H1 (cell line): ENCODE data around the gene TMEM18.

ENCODE experiments used
- ASH2L ChIP-seq: fragments of 200-600, 300-600 bp; sonication (generic); IDR thresholded peaks from one replicate; pipeline ENCODE4 v1.7.1; 2017; ENCODE audit warnings: low read length
- CTCF ChIP-seq, 3 experiments: IDR thresholded peaks; 1 replicate in 2 of 3; 2 replicates in 1 of 3; pipeline versions ENCODE4 v1.5.1 to v1.6.1; 2011; ENCODE audit warnings: low read length in 3 of 3, mild to moderate bottlenecking in 3 of 3, inconsistent platforms in 2 of 3, low read depth in 1 of 3, moderate library complexity in 1 of 3; ENCODE audit not compliant: insufficient read depth in 1 of 3; ENCODE audit errors: control extremely low read depth in 1 of 3
- EGR1 ChIP-seq: IDR thresholded peaks from 2 replicates; pipeline ENCODE4 v1.6.1; 2011; ENCODE audit warnings: low read depth, low read length, borderline replicate concordance
- EZH2 ChIP-seq: fragments of 200-600 bp; sonication (generic); IDR thresholded peaks from 2 replicates; pipeline ENCODE4 v1.7.1; 2012; ENCODE audit warnings: low read depth, mild to moderate bottlenecking, moderate library complexity, low read length, inconsistent platforms; ENCODE audit not compliant: severe bottlenecking
- GTF2F1 ChIP-seq: IDR thresholded peaks from 2 replicates; pipeline ENCODE4 v1.6.1; 2012; ENCODE audit warnings: low read depth, low read length, improper control_type of control experiment, borderline replicate concordance
- JUN ChIP-seq: IDR thresholded peaks from 2 replicates; pipeline ENCODE4 v1.6.1; 2011; ENCODE audit warnings: low read depth, mild to moderate bottlenecking, improper control_type of control experiment, low read length
- POLR2A ChIP-seq, 2 experiments: IDR thresholded peaks; 1 replicate in 1 of 2; 2 replicates in 1 of 2; pipeline ENCODE4 v1.6.1; 2011; ENCODE audit warnings: low read depth in 2 of 2, low read length in 2 of 2, mild to moderate bottlenecking in 2 of 2; ENCODE audit errors: control extremely low read depth in 1 of 2
- POLR2AphosphoS5 ChIP-seq: IDR thresholded peaks from 2 replicates; pipeline ENCODE4 v1.6.1; 2011; ENCODE audit warnings: low read depth, low read length
- RAD21 ChIP-seq, 2 experiments: IDR thresholded peaks in 1 of 2; conservative IDR thresholded peaks in 1 of 2; 2 replicates each; pipeline ENCODE4 v1.6.1; 2011; ENCODE audit warnings: low read depth in 2 of 2, low read length in 2 of 2, improper control_type of control experiment in 1 of 2, inconsistent platforms in 1 of 2, mild to moderate bottlenecking in 1 of 2, moderate library complexity in 1 of 2
- RBBP5 ChIP-seq: IDR thresholded peaks from 2 replicates; pipeline ENCODE4 v1.7.1; 2012; ENCODE audit warnings: low read depth, mild to moderate bottlenecking, inconsistent platforms, low read length, moderate library complexity, borderline replicate concordance
- SP1 ChIP-seq: IDR thresholded peaks from 2 replicates; pipeline ENCODE4 v1.6.1; 2011; ENCODE audit warnings: low read depth, low read length
- USF2 ChIP-seq: IDR thresholded peaks from 2 replicates; pipeline ENCODE4 v1.6.1; 2011; ENCODE audit warnings: low read length, improper control_type of control experiment
- ZNF274 ChIP-seq: IDR thresholded peaks from 2 replicates; pipeline ENCODE4 v1.7.0; 2012; ENCODE audit warnings: low read length, borderline replicate concordance; ENCODE audit errors: extremely low read depth

- no peak for TF ChIP-seq CTCF (IDR thresholded peaks at IDR 0.05; ENCODE audit: control extremely low read depth in 1 of 3, insufficient read depth in 1 of 3, low read depth in 1 of 3, low read length in 3 of 3)
- TF ChIP-seq RAD21 (IDR thresholded peaks at IDR 0.05 in 1 of 2, conservative IDR thresholded peaks at IDR 0.05 in 1 of 2; ENCODE audit: low read depth in 2 of 2, low read length in 2 of 2): no peak
- TF ChIP-seq EGR1: no peak
- TF ChIP-seq ASH2L: no peak
- TF ChIP-seq JUN: no peak
- TF ChIP-seq EZH2: no peak
- TF ChIP-seq SP1: no peak
- no peak for TF ChIP-seq GTF2F1
- no peak for TF ChIP-seq POLR2AphosphoS5
- no peak for TF ChIP-seq RBBP5
- no peak for TF ChIP-seq USF2
- no peak for TF ChIP-seq POLR2A (IDR thresholded peaks at IDR 0.05; ENCODE audit: control extremely low read depth in 1 of 2, low read depth in 2 of 2, low read length in 2 of 2)
- no peak for TF ChIP-seq ZNF274
Observed at GRCh38 chr2:694906-695510, 17.8 kb upstream of the TMEM18 start.
